K562 (cell line): ENCODE results near the gene UCKL1. TPM values are rescaled to one million over a fixed set of nuclear protein-coding genes. Genes with fewer than 3 reads are reported as not detected.

Experiments used
- ADNP ChIP-seq: fragments of 200-800 bp; sonication (Bioruptor generic); IDR thresholded peaks from 2 replicates; pipeline ENCODE4 v1.6.1; 2016; ENCODE audit warnings: missing genetic modification characterization, missing compliant biosample characterization
- CBFB ChIP-seq: sonication (generic); formaldehyde crosslinking; IDR thresholded peaks from 2 replicates; pipeline ENCODE4 v1.4.0; 2020; ENCODE audit warnings: mild to moderate bottlenecking, missing genetic modification reagents
- CBX8 ChIP-seq: fragments of 200-600 bp; sonication (generic); IDR thresholded peaks from 2 replicates; pipeline ENCODE4 v1.6.1; 2012; ENCODE audit warnings: borderline replicate concordance, mixed run types, low read depth, mild to moderate bottlenecking, moderate library complexity, mixed read lengths, low read length, control low read depth, inconsistent platforms; ENCODE audit not compliant: poor library complexity, severe bottlenecking; ENCODE audit errors: extremely low read depth
- HDAC2 ChIP-seq: fragments of 450-650 bp; IDR thresholded peaks from 2 replicates; pipeline ENCODE4 v1.6.1; 2016; ENCODE audit warnings: mild to moderate bottlenecking
- HDAC6 ChIP-seq: IDR thresholded peaks from 2 replicates; pipeline ENCODE4 v1.6.1; 2012; ENCODE audit warnings: low read depth, mild to moderate bottlenecking, control low read depth, inconsistent platforms, low read length, moderate library complexity
- IFI16 ChIP-seq: fragments of 250-450 bp; sonication (Bioruptor Pico); IDR thresholded peaks from 2 replicates; pipeline ENCODE4 v2.1.2; 2022; ENCODE audit warnings: mild to moderate bottlenecking, inconsistent platforms
- KLF1 ChIP-seq: fragments of 450-650 bp; IDR thresholded peaks from 2 replicates; pipeline ENCODE4 v1.6.1; 2016; ENCODE audit warnings: missing genetic modification characterization, missing compliant biosample characterization
- NCOA2 ChIP-seq, 2 experiments: fragments of 450-650 bp; IDR thresholded peaks; 2 replicates each; pipeline ENCODE4 v1.6.1; 2018; ENCODE audit warnings: mild to moderate bottlenecking in 2 of 2, moderate library complexity in 1 of 2; ENCODE audit not compliant: partially characterized antibody in 2 of 2
- RBBP5 ChIP-seq: fragments of 200-600 bp; sonication (generic); IDR thresholded peaks from 2 replicates; pipeline ENCODE4 v1.6.1; 2012; ENCODE audit warnings: borderline replicate concordance, mild to moderate bottlenecking, low read length, control low read depth, inconsistent platforms; ENCODE audit not compliant: insufficient read depth, poor library complexity, severe bottlenecking
- SAFB2 ChIP-seq: fragments of 200-400 bp; formaldehyde crosslinking; IDR thresholded peaks from 2 replicates; pipeline ENCODE4 v1.6.1; 2018; ENCODE audit warnings: borderline replicate concordance, low read length, low read depth, moderate library complexity; ENCODE audit not compliant: severe bottlenecking
- SMARCA5 ChIP-seq: fragments of 450-650 bp; IDR thresholded peaks from 2 replicates; pipeline ENCODE4 v1.6.1; 2016
- TCF7 ChIP-seq: sonication (generic); IDR thresholded peaks from 2 replicates; pipeline ENCODE4 v1.6.1; 2016; ENCODE audit warnings: antibody characterized with exemption, borderline replicate concordance
- ZNF184 ChIP-seq: sonication (generic); formaldehyde crosslinking; IDR thresholded peaks from 2 replicates; pipeline ENCODE4 v1.5.0; 2020; ENCODE audit warnings: missing genetic modification reagents
- ZNF217 ChIP-seq: sonication (generic); formaldehyde crosslinking; IDR thresholded peaks from 2 replicates; pipeline ENCODE4 v1.8.0; 2022; ENCODE audit warnings: mild to moderate bottlenecking, missing genetic modification reagents
- ZNF324 ChIP-seq: fragments of 250-450 bp; sonication (Bioruptor Pico); IDR thresholded peaks from 2 replicates; pipeline ENCODE4 v1.4.0; 2020; ENCODE audit warnings: mild to moderate bottlenecking
- ZNF778 ChIP-seq: fragments of 450-650 bp; formaldehyde crosslinking; IDR thresholded peaks from 2 replicates; pipeline ENCODE4 v1.4.0; 2020; ENCODE audit warnings: mild to moderate bottlenecking, moderate library complexity
- polyA plus RNA-seq, 8 experiments: library from polyadenylated mRNA; depleted of rRNA in 4 of 8; stranded (reverse) in 5 of 8; unstranded in 3 of 8; fragments of >200 nt; fragmentation: Nextera tagmentation in 2 of 8; fragmentation: Illumina TruSeq in 1 of 8; extraction: Ambion mirVana in 2 of 8; extraction: Trizol in 1 of 8; gene quantifications; 2 replicates each; pipeline versions ENCODE4 v1.2.1 to v1.2.3, GENCODE V29; 2011 to 2014; ENCODE audit warnings: inconsistent platforms in 1 of 8, missing spikeins in 1 of 8
- total RNA-seq, 7 experiments: library from RNA; depleted of rRNA in 6 of 7; stranded (reverse); fragments of >200 nt in 6 of 7; fragmentation: Illumina TruSeq in 2 of 7; extraction: Trizol in 2 of 7; gene quantifications; 2 replicates each; pipeline versions ENCODE4 v1.2.1 to v1.2.3, GENCODE V29; 2011 to 2021; ENCODE audit warnings: low replicate concordance in 1 of 7
- TF ChIP-seq, protein P1 (sequence below): fragments of 450-650 bp; IDR thresholded peaks from 2 replicates; pipeline ENCODE4 v1.6.1; 2017; ENCODE audit warnings: antibody characterized with exemption, mild to moderate bottlenecking
- TF ChIP-seq, protein P2 (sequence below): sonication (generic); formaldehyde crosslinking; IDR thresholded peaks from 2 replicates; pipeline ENCODE4 v1.8.1; 2022; ENCODE audit warnings: missing genetic modification reagents
- TF ChIP-seq, protein P3 (sequence below): IDR thresholded peaks from 3 replicates; pipeline ENCODE4 v1.6.1; 2011; ENCODE audit warnings: borderline replicate concordance, mild to moderate bottlenecking, moderate library complexity; ENCODE audit not compliant: insufficient read length; ENCODE audit errors: extremely low read depth

The UCKL1 gene
- total and polyA plus RNA-seq, 9 of the 15 experiments (the other 6 are each of a cell fraction or from before 2014, with no cell fraction given), result 3.1 to 52.8 (median 24.2) TPM

DNA sequence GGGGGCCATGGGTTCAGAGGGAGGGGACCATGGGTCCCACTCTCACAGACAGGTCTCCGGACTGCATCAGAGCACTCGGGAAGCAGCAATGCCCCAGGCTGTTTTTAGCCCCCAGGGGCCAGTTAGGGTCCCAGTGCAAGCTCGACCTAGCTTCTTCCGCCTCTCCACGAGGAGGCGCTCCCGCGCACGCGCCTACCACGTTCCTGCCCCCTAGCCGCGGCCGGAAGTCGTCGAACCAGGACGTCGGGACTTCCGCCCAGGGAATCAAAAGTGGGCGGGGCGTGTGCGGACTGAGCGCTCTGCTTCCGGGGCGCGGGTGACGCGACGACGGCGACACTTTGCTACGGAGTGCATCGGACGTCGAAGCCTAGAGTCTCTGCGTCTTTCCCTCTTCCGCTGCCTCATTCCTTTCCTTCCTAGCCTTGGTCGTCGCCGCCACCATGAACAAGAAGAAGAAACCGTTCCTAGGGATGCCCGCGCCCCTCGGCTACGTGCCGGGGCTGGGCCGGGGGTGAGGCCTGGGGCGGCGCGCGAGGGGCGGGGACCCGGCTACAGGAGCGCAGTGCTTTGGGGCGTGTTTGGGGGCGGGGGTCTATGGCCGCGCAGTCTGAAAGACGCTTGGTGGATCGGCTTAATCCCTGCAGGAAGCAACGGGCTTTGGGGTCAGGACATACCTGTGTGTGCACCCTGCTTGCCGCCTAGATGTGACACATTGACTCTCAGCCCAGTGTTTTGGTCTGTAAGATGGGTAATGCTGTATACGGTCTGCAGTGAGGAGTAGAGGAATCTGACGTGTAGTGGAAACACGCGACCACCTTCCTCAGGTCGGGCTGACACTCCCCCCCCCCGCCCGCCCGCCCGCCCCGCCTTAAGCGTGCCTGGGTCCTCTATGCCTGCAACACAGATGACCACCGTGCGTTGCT lies 24.9 kb upstream of the UCKL1 start, which contains the start of gene PRPF6 (continued):
- TF ChIP-seq, protein P1, sequence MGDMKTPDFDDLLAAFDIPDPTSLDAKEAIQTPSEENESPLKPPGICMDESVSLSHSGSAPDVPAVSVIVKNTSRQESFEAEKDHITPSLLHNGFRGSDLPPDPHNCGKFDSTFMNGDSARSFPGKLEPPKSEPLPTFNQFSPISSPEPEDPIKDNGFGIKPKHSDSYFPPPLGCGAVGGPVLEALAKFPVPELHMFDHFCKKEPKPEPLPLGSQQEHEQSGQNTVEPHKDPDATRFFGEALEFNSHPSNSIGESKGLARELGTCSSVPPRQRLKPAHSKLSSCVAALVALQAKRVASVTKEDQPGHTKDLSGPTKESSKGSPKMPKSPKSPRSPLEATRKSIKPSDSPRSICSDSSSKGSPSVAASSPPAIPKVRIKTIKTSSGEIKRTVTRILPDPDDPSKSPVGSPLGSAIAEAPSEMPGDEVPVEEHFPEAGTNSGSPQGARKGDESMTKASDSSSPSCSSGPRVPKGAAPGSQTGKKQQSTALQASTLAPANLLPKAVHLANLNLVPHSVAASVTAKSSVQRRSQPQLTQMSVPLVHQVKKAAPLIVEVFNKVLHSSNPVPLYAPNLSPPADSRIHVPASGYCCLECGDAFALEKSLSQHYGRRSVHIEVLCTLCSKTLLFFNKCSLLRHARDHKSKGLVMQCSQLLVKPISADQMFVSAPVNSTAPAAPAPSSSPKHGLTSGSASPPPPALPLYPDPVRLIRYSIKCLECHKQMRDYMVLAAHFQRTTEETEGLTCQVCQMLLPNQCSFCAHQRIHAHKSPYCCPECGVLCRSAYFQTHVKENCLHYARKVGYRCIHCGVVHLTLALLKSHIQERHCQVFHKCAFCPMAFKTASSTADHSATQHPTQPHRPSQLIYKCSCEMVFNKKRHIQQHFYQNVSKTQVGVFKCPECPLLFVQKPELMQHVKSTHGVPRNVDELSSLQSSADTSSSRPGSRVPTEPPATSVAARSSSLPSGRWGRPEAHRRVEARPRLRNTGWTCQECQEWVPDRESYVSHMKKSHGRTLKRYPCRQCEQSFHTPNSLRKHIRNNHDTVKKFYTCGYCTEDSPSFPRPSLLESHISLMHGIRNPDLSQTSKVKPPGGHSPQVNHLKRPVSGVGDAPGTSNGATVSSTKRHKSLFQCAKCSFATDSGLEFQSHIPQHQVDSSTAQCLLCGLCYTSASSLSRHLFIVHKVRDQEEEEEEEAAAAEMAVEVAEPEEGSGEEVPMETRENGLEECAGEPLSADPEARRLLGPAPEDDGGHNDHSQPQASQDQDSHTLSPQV, result peak; percentile 66
- TF ChIP-seq HDAC2, result peak; percentile 70; the same call in 1 of the 2 replicates
- TF ChIP-seq SAFB2, result no peak
- no peak for TF ChIP-seq ADNP (tag)
- TF ChIP-seq ZNF217 (CRISPR knock-in tag), result no peak
- no peak for TF ChIP-seq ZNF324
- TF ChIP-seq HDAC6, result no peak
- no peak for TF ChIP-seq ZNF184 (CRISPR knock-in tag)
- TF ChIP-seq, protein P2, sequence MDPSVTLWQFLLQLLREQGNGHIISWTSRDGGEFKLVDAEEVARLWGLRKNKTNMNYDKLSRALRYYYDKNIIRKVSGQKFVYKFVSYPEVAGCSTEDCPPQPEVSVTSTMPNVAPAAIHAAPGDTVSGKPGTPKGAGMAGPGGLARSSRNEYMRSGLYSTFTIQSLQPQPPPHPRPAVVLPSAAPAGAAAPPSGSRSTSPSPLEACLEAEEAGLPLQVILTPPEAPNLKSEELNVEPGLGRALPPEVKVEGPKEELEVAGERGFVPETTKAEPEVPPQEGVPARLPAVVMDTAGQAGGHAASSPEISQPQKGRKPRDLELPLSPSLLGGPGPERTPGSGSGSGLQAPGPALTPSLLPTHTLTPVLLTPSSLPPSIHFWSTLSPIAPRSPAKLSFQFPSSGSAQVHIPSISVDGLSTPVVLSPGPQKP (CRISPR knock-in tag), result no peak
- no peak; the same call in 1 of the 2 replicates for TF ChIP-seq KLF1
- TF ChIP-seq CBFB (CRISPR knock-in tag), result no peak
- TF ChIP-seq SMARCA5, result no peak
- TF ChIP-seq RBBP5, result peak; percentile 93
- TF ChIP-seq CBX8, result no peak
- TF ChIP-seq IFI16 (CRISPR knock-in tag), result no peak
- TF ChIP-seq, protein P3, sequence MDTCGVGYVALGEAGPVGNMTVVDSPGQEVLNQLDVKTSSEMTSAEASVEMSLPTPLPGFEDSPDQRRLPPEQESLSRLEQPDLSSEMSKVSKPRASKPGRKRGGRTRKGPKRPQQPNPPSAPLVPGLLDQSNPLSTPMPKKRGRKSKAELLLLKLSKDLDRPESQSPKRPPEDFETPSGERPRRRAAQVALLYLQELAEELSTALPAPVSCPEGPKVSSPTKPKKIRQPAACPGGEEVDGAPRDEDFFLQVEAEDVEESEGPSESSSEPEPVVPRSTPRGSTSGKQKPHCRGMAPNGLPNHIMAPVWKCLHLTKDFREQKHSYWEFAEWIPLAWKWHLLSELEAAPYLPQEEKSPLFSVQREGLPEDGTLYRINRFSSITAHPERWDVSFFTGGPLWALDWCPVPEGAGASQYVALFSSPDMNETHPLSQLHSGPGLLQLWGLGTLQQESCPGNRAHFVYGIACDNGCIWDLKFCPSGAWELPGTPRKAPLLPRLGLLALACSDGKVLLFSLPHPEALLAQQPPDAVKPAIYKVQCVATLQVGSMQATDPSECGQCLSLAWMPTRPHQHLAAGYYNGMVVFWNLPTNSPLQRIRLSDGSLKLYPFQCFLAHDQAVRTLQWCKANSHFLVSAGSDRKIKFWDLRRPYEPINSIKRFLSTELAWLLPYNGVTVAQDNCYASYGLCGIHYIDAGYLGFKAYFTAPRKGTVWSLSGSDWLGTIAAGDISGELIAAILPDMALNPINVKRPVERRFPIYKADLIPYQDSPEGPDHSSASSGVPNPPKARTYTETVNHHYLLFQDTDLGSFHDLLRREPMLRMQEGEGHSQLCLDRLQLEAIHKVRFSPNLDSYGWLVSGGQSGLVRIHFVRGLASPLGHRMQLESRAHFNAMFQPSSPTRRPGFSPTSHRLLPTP, result no peak
- peak; percentile 88 for TF ChIP-seq TCF7
- no peak for TF ChIP-seq ZNF778 (CRISPR knock-in tag)
- TF ChIP-seq NCOA2 (IDR thresholded peaks at IDR 0.05; ENCODE audit: partially characterized antibody in 2 of 2), result no peak
